ENCODE measurements around the gene UGT3A2. TPM values are rescaled to one million over a fixed set of nuclear protein-coding genes. Genes with fewer than 3 reads are reported as not detected.

UGT3A2 gene
- total and polyA plus RNA-seq, 2 donors (not counting 1 experiment from before 2014, with no cell fraction given), result not detected

DNA sequence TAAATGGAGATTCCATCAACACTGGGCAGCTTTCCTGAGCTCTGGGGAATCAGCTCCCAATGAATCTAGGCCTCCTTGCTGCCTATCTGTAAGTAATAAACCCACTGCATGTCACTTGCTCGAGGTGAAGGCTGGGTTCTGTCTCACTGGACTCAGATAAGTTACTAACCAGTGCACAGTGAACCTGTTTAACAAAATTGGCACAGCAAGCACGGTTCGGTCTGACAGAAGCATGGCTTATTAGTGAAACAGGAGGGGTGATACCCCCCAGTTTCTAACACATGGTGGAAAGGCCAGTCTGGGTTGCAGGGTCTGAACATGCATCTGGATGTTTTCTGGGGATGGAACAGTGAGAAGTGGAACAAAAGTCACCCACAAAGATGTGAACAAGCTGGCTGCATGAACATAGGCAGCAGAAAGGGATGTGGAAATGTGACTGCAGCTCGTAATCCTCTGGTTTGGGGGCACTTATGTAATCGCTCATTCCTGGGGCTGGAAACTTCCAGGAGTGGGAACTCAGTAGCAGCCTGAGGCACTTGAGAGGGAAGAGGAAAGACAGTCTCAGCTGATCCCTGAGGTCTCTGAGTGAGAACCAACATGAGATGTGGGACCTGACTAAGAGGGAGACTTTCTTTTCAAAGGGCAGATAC lies 37.7 kb downstream of the UGT3A2 start:
- 87% methylated on average over 5 of the region's 5 CpGs for WGBS (ENCODE audit: insufficient coverage)
- peaks cover 0 to 2% (median 0%) of the 10 kb centered on the region in 3 donors for H3K9me3 ChIP-seq (ENCODE audit: control extremely low read depth in 1 of 3, control insufficient read depth in 2 of 3, insufficient read depth in 1 of 3, low read length in 2 of 3)
- H3K27ac ChIP-seq (ENCODE audit: low read length in 2 of 2), result no peak overlapping the region

DNA sequence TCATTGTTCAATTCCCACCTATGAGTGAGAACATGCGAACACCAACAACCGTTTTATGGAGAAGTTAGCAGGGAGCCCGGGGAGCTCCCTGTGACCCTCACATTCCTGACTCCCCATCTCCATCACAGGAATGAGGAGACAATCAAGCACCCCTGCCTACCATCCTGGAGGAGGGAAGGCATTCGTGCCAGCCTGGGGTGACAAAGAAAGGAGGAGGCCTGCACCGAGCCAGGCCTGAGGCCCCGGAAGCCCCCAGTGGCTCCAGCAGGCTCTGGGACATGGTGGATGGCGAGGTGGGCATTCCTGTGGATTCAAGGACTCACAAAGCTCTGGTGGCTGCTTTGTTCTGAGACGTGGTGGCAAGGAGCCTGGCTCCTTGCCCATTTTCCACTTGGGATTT lies 39.0 kb downstream of the UGT3A2 start:
- POLR2A ChIA-PET, result no interaction called here
- Histone ChIP-seq H3K9me3 (ENCODE audit: control extremely low read depth in 1 of 3, control insufficient read depth in 2 of 3, insufficient read depth in 1 of 3, low read length in 2 of 3) (peaks cover 0 to 2% (median 0%) of the 10 kb centered on the region in 3 donors), H4K20me1 (ENCODE audit: control insufficient read depth, insufficient read depth, low read length, poor library complexity, severe bottlenecking) (no peaks in the 10 kb centered on the region), H3K36me3 (replicated peaks in 1 of 2; ENCODE audit: control extremely low read depth in 1 of 2, control insufficient read depth in 1 of 2, extremely low read depth in 1 of 2, insufficient read depth in 2 of 2, low read length in 1 of 2) (no peaks in the 10 kb centered on the region), H3K4me1 (ENCODE audit: control insufficient read depth in 2 of 2, insufficient read depth in 2 of 2, low read length in 2 of 2) (no peaks in the 10 kb centered on the region), H3K4me3 (ENCODE audit: control extremely low read depth in 1 of 5, extremely low read depth in 1 of 5, insufficient read depth in 1 of 5, low read depth in 2 of 5, low read length in 4 of 5) (no peak overlapping the region), H3K4me2 (replicated peaks; ENCODE audit: low read depth, low read length, poor library complexity, severe bottlenecking) (no peak overlapping the region), H3K27me3 (replicated peaks in 1 of 4; ENCODE audit: control extremely low read depth in 1 of 4, control insufficient read depth in 3 of 4, insufficient read depth in 4 of 4, low read length in 3 of 4) (no peaks in the 10 kb centered on the region), H3K79me2 (ENCODE audit: control insufficient read depth, insufficient read depth, low read length) (no peaks in the 10 kb centered on the region), H3K9ac (ENCODE audit: low read length) (no peak overlapping the region), H3K27ac (ENCODE audit: low read length in 2 of 2) (no peak overlapping the region), H2AFZ (ENCODE audit: insufficient read depth, low read depth, low read length, poor library complexity, severe bottlenecking) (no peak overlapping the region)
- Mint-ChIP-seq H3K9me3 (ENCODE audit: insufficient read depth) (peaks cover 8% of the 10 kb centered on the region), H3K27ac (no peak overlapping the region), H3K4me3 (no peak overlapping the region), H3K27me3 (no peaks in the 10 kb centered on the region), H3K4me1 (no peaks in the 10 kb centered on the region)
- ATAC-seq (ENCODE audit: low read depth) (no peak), DNase-seq (no peak)
- intact Hi-C loops (cut with micrococcal nuclease), result no loop called here
- 93% methylated on average over 4 of the region's 8 CpGs for WGBS (ENCODE audit: insufficient coverage)
- CTCF ChIA-PET, result no interaction called here
- TF ChIP-seq EZH2 (IDR thresholded peaks at IDR 0.05; ENCODE audit: borderline replicate concordance, insufficient read depth, low read depth, low read length, poor library complexity, severe bottlenecking) (no peak), CTCF (IDR thresholded peaks at IDR 0.05) (no peak)

More for the DNA sequence above, 37.7 kb downstream of the UGT3A2 start:
- H3K9ac ChIP-seq (ENCODE audit: low read length), result no peak overlapping the region
- H3K27me3 Mint-ChIP-seq, result no peaks in the 10 kb centered on the region
- H3K4me1 ChIP-seq (ENCODE audit: control insufficient read depth in 2 of 2, insufficient read depth in 2 of 2, low read length in 2 of 2), result no peaks in the 10 kb centered on the region
- H3K36me3 ChIP-seq (replicated peaks in 1 of 2; ENCODE audit: control extremely low read depth in 1 of 2, control insufficient read depth in 1 of 2, extremely low read depth in 1 of 2, insufficient read depth in 2 of 2, low read length in 1 of 2), result no peaks in the 10 kb centered on the region
- ChIA-PET CTCF (no interaction called here), POLR2A (no interaction called here)
- H3K4me1 Mint-ChIP-seq, result no peaks in the 10 kb centered on the region
- DNase-seq (no peak), ATAC-seq (ENCODE audit: low read depth) (no peak)
- H3K79me2 ChIP-seq (ENCODE audit: control insufficient read depth, insufficient read depth, low read length), result no peaks in the 10 kb centered on the region
- TF ChIP-seq EZH2 (IDR thresholded peaks at IDR 0.05; ENCODE audit: borderline replicate concordance, insufficient read depth, low read depth, low read length, poor library complexity, severe bottlenecking), result no peak
- no peak for TF ChIP-seq CTCF (IDR thresholded peaks at IDR 0.05)
- no peaks in the 10 kb centered on the region for H3K27me3 ChIP-seq (replicated peaks in 1 of 4; ENCODE audit: control extremely low read depth in 1 of 4, control insufficient read depth in 3 of 4, insufficient read depth in 4 of 4, low read length in 3 of 4)
- no peak overlapping the region for H3K27ac Mint-ChIP-seq
- intact Hi-C loops (cut with micrococcal nuclease), result no loop called here
- H3K4me3 ChIP-seq (ENCODE audit: control extremely low read depth in 1 of 5, extremely low read depth in 1 of 5, insufficient read depth in 1 of 5, low read depth in 2 of 5, low read length in 4 of 5), result no peak overlapping the region
- H3K9me3 Mint-ChIP-seq (ENCODE audit: insufficient read depth), result peaks cover 5% of the 10 kb centered on the region
- H3K4me3 Mint-ChIP-seq, result no peak overlapping the region
- H2AFZ ChIP-seq (ENCODE audit: insufficient read depth, low read depth, low read length, poor library complexity, severe bottlenecking), result no peak overlapping the region
- no peak overlapping the region for H3K4me2 ChIP-seq (replicated peaks; ENCODE audit: low read depth, low read length, poor library complexity, severe bottlenecking)
- no peaks in the 10 kb centered on the region for H4K20me1 ChIP-seq (ENCODE audit: control insufficient read depth, insufficient read depth, low read length, poor library complexity, severe bottlenecking)

All from B cell (primary cell).